Transverse colon (tissue), 4 donors: ENCODE measurements around the gene LBX1. TPM values are rescaled to one million over a fixed set of nuclear protein-coding genes. Genes with fewer than 3 reads are reported as not detected.

Source experiments
- DNase-seq: peaks from one replicate; pipeline ENCODE4 v3.0.0-alpha.2; 2019
- H3K27ac ChIP-seq, 4 donors: fragments of 200-600 bp; sonication (generic); 2 replicates each; pipeline ENCODE4 v1.5.1; 2016 to 2018; ENCODE audit warnings: inconsistent platforms in 4 of 4
- H3K27me3 ChIP-seq: fragments of 200-600 bp; sonication (generic); 2 replicates; pipeline ENCODE4 v1.5.1; 2017; ENCODE audit warnings: inconsistent platforms
- H3K36me3 ChIP-seq, 4 donors: fragments of 200-600 bp; sonication (generic); 2 replicates each; pipeline ENCODE4 v1.5.1; 2017 to 2019; ENCODE audit warnings: inconsistent platforms in 4 of 4
- H3K4me1 ChIP-seq, 4 donors: fragments of 200-600 bp; sonication (generic); 2 replicates each; pipeline ENCODE4 v1.5.1; 2017 to 2020; ENCODE audit warnings: inconsistent platforms in 4 of 4
- H3K4me3 ChIP-seq, 4 donors: fragments of 200-600 bp; sonication (generic); 1 replicate in 1 of 4; 2 replicates in 3 of 4; pipeline versions ENCODE4 v1.5.1 to v1.6.1; 2017 to 2019; ENCODE audit warnings: inconsistent platforms in 4 of 4
- H3K9me3 ChIP-seq, 2 donors: fragments of 200-600 bp; sonication (generic); 2 replicates each; pipeline ENCODE4 v1.5.1; 2017 to 2019; ENCODE audit warnings: inconsistent platforms in 2 of 2
- EP300 ChIP-seq: sonication (generic); formaldehyde crosslinking; IDR thresholded peaks from one replicate; pipeline ENCODE4 v1.6.1; 2017; ENCODE audit warnings: antibody characterized with exemption, low read depth
- POLR2A ChIP-seq: fragments of 450-650 bp; IDR thresholded peaks from one replicate; pipeline ENCODE4 v1.6.1; 2016; ENCODE audit warnings: antibody characterized with exemption, mild to moderate bottlenecking, moderate library complexity
- POLR2AphosphoS5 ChIP-seq, 3 donors: sonication (generic); formaldehyde crosslinking; IDR thresholded peaks; one replicate each; pipeline ENCODE4 v1.6.1; 2016; ENCODE audit warnings: antibody characterized with exemption in 3 of 3
- WGBS, 2 donors: methylation state at CpG; one replicate each; pipeline ENCODE4 v1.1.5; 2018; ENCODE audit warnings: low coverage in 1 of 2; 5-methylcytosine and 5-hydroxymethylcytosine counted together
- in situ Hi-C, 4 donors: fragments of 200-750 bp; cut with MboI; loops; one replicate each; pipeline versions ENCODE4 v1.15.0 to v1.15.1; 2017; ENCODE audit warnings: low sequenced_read_pairs in 3 of 4, low pct_ligation_motif_present in 1 of 4, low pct_unique_long_range_greater_than_20kb in 1 of 4
- intact Hi-C: fragments of 100-400 bp; cut with DNase I; formaldehyde crosslinking; loops from one replicate; pipeline ENCODE4 v1.15.1; 2023; ENCODE audit warnings: low total_unique reads
- total RNA-seq, 4 donors: library from RNA; depleted of rRNA; stranded (reverse); fragments of >200 nt; gene quantifications; one replicate each; pipeline ENCODE4 v1.1.0, GENCODE V29; 2016
- TF ChIP-seq, protein P1 (sequence below), 5 experiments: fragments of 200-600 bp in 3 of 5; fragments of 450-650 bp in 2 of 5; sonication (generic) in 3 of 5; IDR thresholded peaks; 1 replicate in 2 of 5; 2 replicates in 3 of 5; pipeline ENCODE4 v1.5.1; 2016 to 2017; ENCODE audit warnings: antibody characterized with exemption in 5 of 5, inconsistent platforms in 3 of 5, mild to moderate bottlenecking in 2 of 5, moderate library complexity in 1 of 5

LBX1 gene
- total RNA-seq, 4 donors from 2014 or later: not detected

DNA sequence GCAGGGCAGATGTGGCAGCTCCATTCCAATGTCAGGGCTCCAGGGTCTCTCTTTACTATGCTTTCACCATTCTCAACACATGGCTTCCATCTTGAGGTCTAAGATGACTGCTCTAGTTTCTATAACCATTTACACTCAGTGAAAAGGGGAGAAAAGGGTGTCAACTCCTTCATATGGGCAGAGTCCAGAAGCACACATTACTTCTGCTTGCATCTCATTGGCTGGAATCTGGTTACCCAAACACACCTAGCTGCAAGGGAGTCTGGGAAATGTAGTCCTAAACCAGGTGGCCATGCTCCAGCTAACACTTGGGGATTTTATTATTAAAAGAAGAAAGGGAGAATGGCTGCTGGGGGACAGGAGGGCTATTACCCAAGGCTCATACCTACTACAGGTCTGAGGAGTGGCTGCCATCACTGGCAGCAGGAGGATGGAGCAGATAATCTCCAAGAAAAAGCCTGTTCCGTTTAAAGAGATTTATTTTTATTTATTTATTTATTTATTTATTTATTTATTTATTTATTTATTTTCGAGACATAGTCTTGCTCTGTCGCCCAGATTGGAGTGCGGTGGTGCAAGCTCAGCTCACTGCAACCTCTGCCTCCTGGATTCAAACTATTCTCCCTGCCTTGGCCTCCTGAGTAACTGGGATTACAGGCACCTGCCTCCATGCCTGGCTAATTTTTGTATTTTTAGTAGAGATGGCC lies 29.1 kb upstream of the LBX1 start:
- TF ChIP-seq EP300: no peak
- TF ChIP-seq POLR2A: no peak
- TF ChIP-seq, protein P1, sequence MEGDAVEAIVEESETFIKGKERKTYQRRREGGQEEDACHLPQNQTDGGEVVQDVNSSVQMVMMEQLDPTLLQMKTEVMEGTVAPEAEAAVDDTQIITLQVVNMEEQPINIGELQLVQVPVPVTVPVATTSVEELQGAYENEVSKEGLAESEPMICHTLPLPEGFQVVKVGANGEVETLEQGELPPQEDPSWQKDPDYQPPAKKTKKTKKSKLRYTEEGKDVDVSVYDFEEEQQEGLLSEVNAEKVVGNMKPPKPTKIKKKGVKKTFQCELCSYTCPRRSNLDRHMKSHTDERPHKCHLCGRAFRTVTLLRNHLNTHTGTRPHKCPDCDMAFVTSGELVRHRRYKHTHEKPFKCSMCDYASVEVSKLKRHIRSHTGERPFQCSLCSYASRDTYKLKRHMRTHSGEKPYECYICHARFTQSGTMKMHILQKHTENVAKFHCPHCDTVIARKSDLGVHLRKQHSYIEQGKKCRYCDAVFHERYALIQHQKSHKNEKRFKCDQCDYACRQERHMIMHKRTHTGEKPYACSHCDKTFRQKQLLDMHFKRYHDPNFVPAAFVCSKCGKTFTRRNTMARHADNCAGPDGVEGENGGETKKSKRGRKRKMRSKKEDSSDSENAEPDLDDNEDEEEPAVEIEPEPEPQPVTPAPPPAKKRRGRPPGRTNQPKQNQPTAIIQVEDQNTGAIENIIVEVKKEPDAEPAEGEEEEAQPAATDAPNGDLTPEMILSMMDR (IDR thresholded peaks at IDR 0.05): no peak
- TF ChIP-seq POLR2AphosphoS5 (IDR thresholded peaks at IDR 0.05): no peak

DNA sequence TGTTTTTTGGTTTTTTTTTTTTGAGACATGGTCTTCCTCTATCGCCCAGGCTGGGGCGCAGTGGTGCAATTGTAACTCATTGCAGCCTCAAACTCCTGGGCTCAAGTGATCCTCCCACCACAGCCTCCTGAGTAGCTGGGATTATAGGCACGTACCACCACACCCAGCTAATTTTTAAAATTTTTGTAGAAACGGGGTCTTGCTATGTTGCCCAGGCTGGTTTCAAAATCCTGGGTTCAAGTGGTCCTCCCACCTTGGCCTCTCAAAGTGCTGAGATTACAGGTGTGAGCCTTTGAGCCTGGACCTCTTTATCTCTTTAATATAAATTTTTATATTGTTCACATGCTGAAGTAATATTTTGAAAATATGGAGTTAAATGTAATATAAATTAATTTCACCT lies 28.2 kb upstream of the LBX1 start:
- no peak for DNase-seq
- WGBS, 2 donors: 73 to 92% methylated on average over 4 of the region's 4 CpGs
- H3K4me1 ChIP-seq: no peaks in the 10 kb centered on the region
- no peak overlapping the region for H3K4me3 ChIP-seq
- peaks cover 56% of the 10 kb centered on the region for H3K27me3 ChIP-seq
- H3K9me3 ChIP-seq: peaks cover 0 to 11% of the 10 kb centered on the region in 2 donors
- in situ Hi-C loops: no loop called here
- intact Hi-C loops: no loop called here
- H3K36me3 ChIP-seq: no peaks in the 10 kb centered on the region
- no peak overlapping the region for H3K27ac ChIP-seq
- TF ChIP-seq, protein P1 (IDR thresholded peaks at IDR 0.05): no peak
- no peak for TF ChIP-seq EP300
- no peak for TF ChIP-seq POLR2AphosphoS5 (IDR thresholded peaks at IDR 0.05)
- no peak for TF ChIP-seq POLR2A

More for the DNA sequence above, 29.1 kb upstream of the LBX1 start:
- Histone ChIP-seq H3K4me3 (no peak overlapping the region), H3K27ac (no peak overlapping the region), H3K27me3 (peaks cover 57% of the 10 kb centered on the region), H3K9me3 (peaks cover 0 to 11% of the 10 kb centered on the region in 2 donors), H3K4me1 (no peaks in the 10 kb centered on the region), H3K36me3 (no peaks in the 10 kb centered on the region)
- DNase-seq: no peak
- 91% methylated on average over 4 of the region's 4 CpGs; no CpG with 5 or more reads in 1 of the 2 donors for WGBS, 2 donors
- in situ Hi-C loops: no loop called here
- intact Hi-C loops: no loop called here

DNA sequence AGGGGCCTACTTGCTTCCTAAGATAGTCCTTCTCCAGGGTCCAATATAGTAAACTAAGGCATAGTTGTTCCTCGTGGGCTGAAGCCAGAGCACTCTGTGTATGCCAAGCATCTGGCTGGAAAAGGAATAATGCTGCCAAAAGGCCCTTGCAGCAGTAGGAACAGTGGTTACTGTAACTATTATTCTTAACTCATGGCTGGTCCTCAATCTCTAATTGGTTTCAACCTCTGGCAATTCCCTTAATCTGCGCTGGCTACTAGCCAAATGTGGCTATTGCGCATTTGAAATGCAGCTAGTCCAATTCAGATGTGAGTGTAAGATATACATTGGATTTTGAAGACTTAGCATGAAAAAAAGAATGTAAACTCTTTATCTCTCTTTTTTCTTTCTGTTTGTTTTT lies 27.8 kb upstream of the LBX1 start:
- no peak for TF ChIP-seq EP300
- no peak for TF ChIP-seq POLR2A
- TF ChIP-seq POLR2AphosphoS5 (IDR thresholded peaks at IDR 0.05): no peak
- TF ChIP-seq, protein P1 (IDR thresholded peaks at IDR 0.05): no peak
- Histone ChIP-seq H3K9me3 (peaks cover 0 to 11% of the 10 kb centered on the region in 2 donors), H3K36me3 (no peaks in the 10 kb centered on the region), H3K4me1 (no peaks in the 10 kb centered on the region), H3K4me3 (no peak overlapping the region), H3K27me3 (peaks cover 56% of the 10 kb centered on the region), H3K27ac (no peak overlapping the region)
- intact Hi-C loops: no loop called here
- no peak for DNase-seq
- 74 to 76% methylated on average over 3 of the region's 3 CpGs for WGBS, 2 donors
- in situ Hi-C loops: no loop called here

DNA sequence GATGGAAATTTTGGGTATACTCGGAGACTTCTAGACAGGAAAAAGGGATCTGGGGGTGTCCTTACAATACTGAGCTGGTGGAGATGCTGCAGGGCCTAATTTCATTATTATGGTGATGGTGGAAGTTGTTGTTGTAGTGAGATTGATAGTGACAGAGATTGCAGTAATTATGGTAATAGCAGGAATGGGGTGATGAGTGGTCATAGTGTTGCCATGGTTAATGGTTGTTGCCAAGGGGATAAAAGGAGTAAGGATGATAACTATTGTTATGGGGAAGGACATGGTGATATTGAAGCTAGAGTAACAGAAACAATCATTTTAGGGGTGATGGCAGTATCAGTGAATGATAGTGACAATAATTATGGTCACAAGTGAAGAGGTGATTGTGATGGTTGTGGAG lies 27.1 kb upstream of the LBX1 start:
- 88 to 100% methylated on average over 1 of the region's 1 CpG for WGBS, 2 donors
- no peak overlapping the region for H3K4me3 ChIP-seq
- no peak for TF ChIP-seq POLR2A
- TF ChIP-seq, protein P1 (IDR thresholded peaks at IDR 0.05): no peak
- TF ChIP-seq POLR2AphosphoS5 (IDR thresholded peaks at IDR 0.05): no peak
- no peak for TF ChIP-seq EP300
- H3K4me1 ChIP-seq: no peaks in the 10 kb centered on the region
- H3K27ac ChIP-seq: no peak overlapping the region
- H3K36me3 ChIP-seq: no peaks in the 10 kb centered on the region
- DNase-seq: no peak
- peaks cover 0 to 11% of the 10 kb centered on the region in 2 donors for H3K9me3 ChIP-seq
- H3K27me3 ChIP-seq: peaks cover 56% of the 10 kb centered on the region
- intact Hi-C loops: no loop called here
- in situ Hi-C loops: no loop called here
